Right renal pelvis (tissue), 4 donors: ENCODE results near the gene EPHA6. TPM values are rescaled to one million over a fixed set of nuclear protein-coding genes. Genes with fewer than 3 reads are reported as not detected.

Experiments used
- DNase-seq, 4 donors: peaks; one replicate each; pipeline ENCODE4 v3.0.0-alpha.2; 2013; ENCODE audit warnings: low read depth in 4 of 4, low spot score in 3 of 4, missing footprints in 1 of 4
- polyA plus RNA-seq, 4 donors: library from polyadenylated mRNA; unstranded; fragments of 120-200 nt; gene quantifications; one replicate each; pipeline ENCODE4 v1.2.1, GENCODE V29; 2013; ENCODE audit not compliant: insufficient read length in 4 of 4

The EPHA6 gene
- polyA plus RNA-seq, 4 donors = 0.50 to 1.2 (median 0.89) TPM

DNA sequence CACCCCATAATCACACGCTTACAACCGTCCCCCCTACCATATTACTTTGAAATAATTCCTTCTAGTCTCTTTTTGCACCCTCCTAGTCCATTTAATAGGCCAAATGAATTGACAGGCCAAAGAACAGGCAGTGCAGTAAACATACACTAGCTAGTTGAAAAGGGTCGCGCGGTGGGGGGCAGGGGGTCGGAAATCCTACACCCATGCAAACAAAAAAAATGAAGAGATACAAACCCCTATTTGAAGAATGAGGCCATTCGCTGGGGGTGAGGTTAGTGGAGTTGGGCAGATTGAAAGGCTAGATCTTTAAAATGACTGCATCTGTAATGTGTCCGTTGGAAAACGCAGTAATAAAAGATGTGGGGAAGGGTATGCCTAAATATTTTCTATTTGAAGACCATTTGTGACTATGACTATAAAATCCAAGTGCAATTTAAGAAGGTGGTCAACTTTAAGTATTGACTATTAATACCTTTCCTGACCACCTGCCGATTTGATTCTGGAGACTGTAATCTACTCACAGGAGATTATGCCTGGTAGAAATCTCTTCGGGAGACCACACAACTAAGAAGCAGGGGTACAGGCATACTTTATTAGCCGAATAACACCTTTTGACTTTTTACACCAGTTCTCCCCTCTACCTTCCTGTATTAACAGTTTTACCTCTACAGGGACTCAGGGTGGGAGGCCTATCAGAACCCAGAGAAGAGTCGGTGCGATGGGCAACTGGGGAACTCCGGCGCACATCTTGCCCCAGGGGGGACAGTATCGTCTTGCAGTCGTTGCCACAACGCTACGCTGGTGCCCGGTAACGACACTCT is 949.4 kb downstream of the EPHA6 start:
- peak in 2 of 4 donors; percentile 8 for DNase-seq

- DNase-seq = peak; percentile 73 to 84 (median 80)
Measured at GRCh38 chr3:97764407-97765238, 950.2 kb downstream of the EPHA6 start, which contains the start of gene ARL6. TSS of gene ARL6 (plus strand) at chr3:97764758. CDS start at chr3:97768108, 3,350 bp downstream.

- DNase-seq = no peak
Measured at GRCh38 chr3:97765336-97765735, 950.9 kb downstream of the EPHA6 start.

DNA sequence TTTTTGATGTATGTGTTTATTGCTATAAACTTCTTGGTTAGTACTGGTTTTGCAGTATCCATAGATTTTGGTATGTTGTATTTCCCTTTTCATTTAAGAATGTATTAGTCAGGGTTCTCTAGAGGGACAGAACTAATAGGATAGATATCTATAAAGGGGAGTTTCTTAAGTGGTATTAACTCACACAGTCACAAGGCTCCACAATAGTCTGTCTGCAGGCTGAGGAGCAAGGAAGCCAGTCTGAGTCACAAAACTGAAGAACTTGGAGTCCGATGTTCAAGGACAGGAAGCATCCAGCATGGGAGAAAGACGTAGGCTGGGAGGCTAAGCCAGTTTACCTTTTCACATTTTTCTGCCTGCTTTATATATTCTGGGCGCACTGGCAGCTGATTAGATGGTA is 958.5 kb downstream of the EPHA6 start:
- DNase-seq = no peak

DNA sequence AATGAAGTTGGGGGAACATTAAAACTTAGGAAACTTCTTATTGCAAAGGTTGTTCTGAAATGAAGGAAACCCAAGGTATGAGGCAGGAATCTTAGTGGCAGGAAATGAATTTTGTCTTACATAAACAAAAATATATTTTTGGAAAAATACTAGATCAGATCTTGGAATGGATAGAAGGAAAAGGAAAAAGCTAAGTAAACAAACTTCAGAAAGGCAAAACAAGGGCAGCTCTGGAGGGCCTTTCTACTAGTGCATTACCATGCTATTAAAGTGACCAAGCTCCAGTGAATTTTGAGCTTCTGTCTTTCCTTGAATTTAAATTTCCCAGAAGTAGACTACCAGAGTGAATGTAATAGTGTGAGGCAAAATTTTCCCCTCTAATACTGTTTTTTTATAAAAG is 963.8 kb downstream of the EPHA6 start:
- DNase-seq = no peak

GRCh38 chr3:97793420-97794019 is 979.1 kb downstream of the EPHA6 start:
- peak; percentile 27 to 52 (median 42) for DNase-seq

GRCh38 chr3:97795951-97796350 is 981.6 kb downstream of the EPHA6 start:
- DNase-seq = no peak
